ENCODE measurements around the gene PEX10.
"Not testable (repeated sequence)": the region's sequence is repeated elsewhere in the genome, so short reads cannot be mapped to it uniquely, and the experiment has no call there.

The PEX10 gene

DNA sequence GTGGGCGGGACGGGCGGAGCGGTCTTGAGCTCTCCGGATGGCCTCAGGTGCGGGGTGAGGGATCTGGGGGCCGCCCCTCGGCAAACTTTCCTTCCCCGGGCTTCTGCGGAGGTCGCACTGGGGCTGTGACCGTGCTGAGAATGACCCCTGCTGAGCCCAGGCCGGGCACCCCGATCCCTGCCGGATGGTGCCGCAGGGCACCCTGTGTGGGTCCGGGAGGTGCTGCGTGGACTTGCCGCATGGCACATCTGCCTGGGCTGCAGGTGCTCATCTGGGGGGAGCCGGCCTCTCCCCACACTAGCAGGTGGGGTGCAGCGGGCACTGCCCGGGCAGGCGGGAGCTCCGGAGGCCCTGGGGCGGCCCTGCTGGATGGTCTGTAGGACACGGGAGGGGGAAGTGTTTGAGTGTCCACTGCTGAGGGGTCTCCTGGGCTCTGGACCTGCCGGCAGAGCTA lies 31.8 kb upstream of the PEX10 start:
- TF ChIP-seq, protein P1, sequence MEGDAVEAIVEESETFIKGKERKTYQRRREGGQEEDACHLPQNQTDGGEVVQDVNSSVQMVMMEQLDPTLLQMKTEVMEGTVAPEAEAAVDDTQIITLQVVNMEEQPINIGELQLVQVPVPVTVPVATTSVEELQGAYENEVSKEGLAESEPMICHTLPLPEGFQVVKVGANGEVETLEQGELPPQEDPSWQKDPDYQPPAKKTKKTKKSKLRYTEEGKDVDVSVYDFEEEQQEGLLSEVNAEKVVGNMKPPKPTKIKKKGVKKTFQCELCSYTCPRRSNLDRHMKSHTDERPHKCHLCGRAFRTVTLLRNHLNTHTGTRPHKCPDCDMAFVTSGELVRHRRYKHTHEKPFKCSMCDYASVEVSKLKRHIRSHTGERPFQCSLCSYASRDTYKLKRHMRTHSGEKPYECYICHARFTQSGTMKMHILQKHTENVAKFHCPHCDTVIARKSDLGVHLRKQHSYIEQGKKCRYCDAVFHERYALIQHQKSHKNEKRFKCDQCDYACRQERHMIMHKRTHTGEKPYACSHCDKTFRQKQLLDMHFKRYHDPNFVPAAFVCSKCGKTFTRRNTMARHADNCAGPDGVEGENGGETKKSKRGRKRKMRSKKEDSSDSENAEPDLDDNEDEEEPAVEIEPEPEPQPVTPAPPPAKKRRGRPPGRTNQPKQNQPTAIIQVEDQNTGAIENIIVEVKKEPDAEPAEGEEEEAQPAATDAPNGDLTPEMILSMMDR (IDR thresholded peaks at IDR 0.05; ENCODE audit: insufficient read depth, low read depth, low read length, missing control alignments) = no peak
- no peak overlapping the region for H3K4me3 ChIP-seq (ENCODE audit: low read depth, low read length)
- no peak for DNase-seq (ENCODE audit: low read depth)

- no peak for DNase-seq (ENCODE audit: low read depth)
Observed at GRCh38 chr1:2443277-2444137, 31.1 kb upstream of the PEX10 start.

DNA sequence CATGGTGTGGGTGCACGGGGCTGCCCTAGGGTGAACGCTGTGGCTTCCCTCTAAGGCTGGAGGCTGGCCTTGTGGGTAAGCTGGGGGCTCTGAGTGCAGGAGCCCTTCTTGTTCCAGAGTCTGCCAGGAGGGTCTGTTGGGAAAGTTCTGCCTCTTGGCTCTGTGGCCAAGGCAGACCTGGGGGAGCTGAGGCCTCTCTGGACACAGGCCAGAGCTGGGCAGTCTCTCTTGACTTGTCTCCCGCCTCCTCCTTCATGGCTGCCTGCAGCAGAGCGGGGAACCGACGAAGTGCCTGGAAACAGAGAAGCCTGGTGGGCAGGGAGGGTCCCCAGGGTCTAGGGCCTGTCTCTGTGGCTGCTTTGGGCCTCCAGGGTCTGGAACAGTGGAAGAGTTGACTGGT lies 30.3 kb upstream of the PEX10 start:
- no peak overlapping the region for H3K4me3 ChIP-seq (ENCODE audit: low read depth, low read length)
- TF ChIP-seq, protein P1 (IDR thresholded peaks at IDR 0.05; ENCODE audit: insufficient read depth, low read depth, low read length, missing control alignments) = no peak

More at GRCh38 chr1:2443277-2444137, 31.1 kb upstream of the PEX10 start:
- H3K4me3 ChIP-seq (ENCODE audit: low read depth, low read length) = no peak overlapping the region
- TF ChIP-seq, protein P1 (IDR thresholded peaks at IDR 0.05; ENCODE audit: insufficient read depth, low read depth, low read length, missing control alignments) = peak; percentile 6

GRCh38 chr1:2441746-2442145 lies 29.4 kb upstream of the PEX10 start:
- no peak overlapping the region for H3K4me3 ChIP-seq (ENCODE audit: low read depth, low read length)
- no peak for DNase-seq (ENCODE audit: low read depth)
- TF ChIP-seq, protein P1 (IDR thresholded peaks at IDR 0.05; ENCODE audit: insufficient read depth, low read depth, low read length, missing control alignments) = no peak

More for the DNA sequence above, 30.3 kb upstream of the PEX10 start:
- DNase-seq (ENCODE audit: low read depth) = no peak

- H3K4me3 ChIP-seq (ENCODE audit: low read depth, low read length); DNase-seq (ENCODE audit: low read depth): not testable (repeated sequence)
Observed at GRCh38 chr1:2440346-2440745, 28.0 kb upstream of the PEX10 start.

GRCh38 chr1:2439369-2439768 lies 27.0 kb upstream of the PEX10 start:
- no peak overlapping the region for H3K4me3 ChIP-seq (ENCODE audit: low read depth, low read length)

DNA sequence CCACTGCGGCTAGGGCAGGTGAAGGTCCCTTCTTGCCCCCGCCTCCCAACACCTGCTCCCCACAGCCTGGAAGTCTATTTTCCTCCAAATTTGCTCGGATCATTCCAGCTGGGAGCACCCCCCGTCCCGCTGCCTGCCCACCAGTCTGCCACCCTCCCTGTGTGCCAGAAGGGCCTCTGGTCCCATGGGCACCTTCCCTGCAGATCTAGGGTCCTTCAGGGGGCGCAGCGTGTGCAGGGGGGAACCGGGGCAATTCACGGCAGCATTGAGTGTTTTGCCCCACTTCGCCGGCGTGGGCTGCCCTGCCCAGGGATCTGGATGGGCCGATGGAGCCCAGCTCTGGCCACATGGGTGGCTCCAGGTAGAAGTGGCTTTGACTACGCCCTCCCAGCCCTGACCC lies 26.3 kb upstream of the PEX10 start:
- DNase-seq (ENCODE audit: low read depth) = no peak
- TF ChIP-seq, protein P1 (IDR thresholded peaks at IDR 0.05; ENCODE audit: insufficient read depth, low read depth, low read length, missing control alignments) = no peak
- no peak overlapping the region for H3K4me3 ChIP-seq (ENCODE audit: low read depth, low read length)

More at GRCh38 chr1:2439369-2439768, 27.0 kb upstream of the PEX10 start:
- peak; percentile 32 for DNase-seq (ENCODE audit: low read depth)
- TF ChIP-seq, protein P1 (IDR thresholded peaks at IDR 0.05; ENCODE audit: insufficient read depth, low read depth, low read length, missing control alignments) = no peak

Measured in GM12865 (cell line).